Ascending aorta (tissue), 2 donors: ENCODE measurements around the gene PTOV1. TPM values are rescaled to one million over a fixed set of nuclear protein-coding genes. Genes with fewer than 3 reads are reported as not detected.
"Not testable (repeated sequence)": the region's sequence is repeated elsewhere in the genome, so short reads cannot be mapped to it uniquely, and the experiment has no call there.

Experiments
- DNase-seq, 2 donors: peaks; one replicate each; pipeline ENCODE4 v3.0.0-alpha.2; 2019; ENCODE audit warnings: low spot score in 2 of 2
- H3K27ac ChIP-seq, 2 donors: fragments of 200-600 bp; sonication (generic); one replicate each; pipeline ENCODE4 v1.5.1; 2016 to 2017; ENCODE audit warnings: mild to moderate bottlenecking in 1 of 2
- H3K27me3 ChIP-seq: fragments of 200-600 bp; sonication (generic); one replicate; pipeline ENCODE4 v1.5.1; 2017
- H3K36me3 ChIP-seq, 2 donors: fragments of 200-600 bp; sonication (generic); one replicate each; pipeline ENCODE4 v1.5.1; 2016
- H3K4me1 ChIP-seq, 2 donors: fragments of 200-600 bp; sonication (generic); one replicate each; pipeline ENCODE4 v1.5.1; 2016 to 2017; ENCODE audit warnings: mild to moderate bottlenecking in 1 of 2
- H3K4me3 ChIP-seq, 2 donors: fragments of 200-600 bp; sonication (generic); one replicate each; pipeline ENCODE4 v1.5.1; 2016 to 2017; ENCODE audit warnings: mild to moderate bottlenecking in 1 of 2
- H3K9me3 ChIP-seq, 2 donors: fragments of 200-600 bp; sonication (generic); one replicate each; pipeline ENCODE4 v1.5.1; 2016
- CTCF ChIP-seq, 3 experiments: fragments of 200-600 bp in 2 of 3; fragments of 450-650 bp in 1 of 3; sonication (generic) in 2 of 3; IDR thresholded peaks; one replicate each; pipeline ENCODE4 v1.5.1; 2016 to 2019; ENCODE audit warnings: antibody characterized with exemption in 3 of 3, mild to moderate bottlenecking in 1 of 3, moderate library complexity in 1 of 3
- intact Hi-C: fragments of 100-400 bp; cut with DNase I; formaldehyde crosslinking; loops from one replicate; pipeline ENCODE4 v1.15.1; 2023
- total RNA-seq: library from RNA; depleted of rRNA; stranded (reverse); fragments of >200 nt; gene quantifications from one replicate; pipeline ENCODE4 v1.1.0, GENCODE V29; 2016

Gene PTOV1
- total RNA-seq, 1 donor from 2014 or later = 163 TPM

GRCh38 chr19:49814010-49814409, 36.9 kb upstream of the PTOV1 start:
- DNase-seq = no peak
- H3K4me1 ChIP-seq = peaks cover 6 to 26% of the 10 kb centered on the region in 2 donors
- no peaks in the 10 kb centered on the region for H3K27me3 ChIP-seq
- intact Hi-C loops = no loop called here
- H3K36me3 ChIP-seq = no peaks in the 10 kb centered on the region
- no peak for TF ChIP-seq CTCF (IDR thresholded peaks at IDR 0.05)
- peak overlapping the region; percentile 70 to 83 for H3K27ac ChIP-seq
- H3K9me3 ChIP-seq = no peaks in the 10 kb centered on the region
- peak overlapping the region; percentile 55 to 73 for H3K4me3 ChIP-seq

- Histone ChIP-seq H3K27ac (peak overlapping the region; percentile 93 to 97), H3K36me3 (no peaks in the 10 kb centered on the region), H3K27me3 (no peaks in the 10 kb centered on the region), H3K9me3 (no peaks in the 10 kb centered on the region), H3K4me3 (peak overlapping the region; percentile 78 to 85), H3K4me1 (peaks cover 0 to 24% of the 10 kb centered on the region in 2 donors)
- TF ChIP-seq CTCF (IDR thresholded peaks at IDR 0.05) = no peak
- DNase-seq = no peak
- intact Hi-C loops = no loop called here
Measured at GRCh38 chr19:49816590-49816989, 34.4 kb upstream of the PTOV1 start.

- Histone ChIP-seq H3K9me3 (no peaks in the 10 kb centered on the region), H3K27me3 (no peaks in the 10 kb centered on the region), H3K4me1 (peaks cover 0 to 24% of the 10 kb centered on the region in 2 donors), H3K36me3 (peaks cover 0 to 8% of the 10 kb centered on the region in 2 donors), H3K4me3 (peak within 1 kb of the TSS; percentile 78 to 85), H3K27ac (peak within 1 kb of the TSS; percentile 93 to 97)
- intact Hi-C loops = loop anchor here (1.0 to 2.0 kb wide), 3 partner anchors 32 to 141 kb away; partner anchors contain the start of gene PRMT1
- peak; percentile 30 to 92 for DNase-seq
- TF ChIP-seq CTCF (IDR thresholded peaks at IDR 0.05) = peak; percentile 29 to 89 (median 33)
Measured at GRCh38 chr19:49817964-49818648, 32.9 kb upstream of the PTOV1 start, which contains the start of gene MED25. TSS of gene MED25 (plus strand) at chr19:49818289. CDS start at chr19:49818342, 53 bp downstream.

- TF ChIP-seq CTCF (IDR thresholded peaks at IDR 0.05) = no peak
- Histone ChIP-seq H3K4me3 (peak overlapping the region; percentile 78 to 85), H3K4me1 (peaks cover 0 to 21% of the 10 kb centered on the region in 2 donors), H3K36me3 (peaks cover 2 to 14% of the 10 kb centered on the region in 2 donors), H3K27me3 (no peaks in the 10 kb centered on the region), H3K27ac (peak overlapping the region; percentile 93 to 97), H3K9me3 (no peaks in the 10 kb centered on the region)
- DNase-seq = no peak
- intact Hi-C loops = loop anchor here (1.0 to 2.0 kb wide), 2 partner anchors 31 to 142 kb away; partner anchors contain the start of gene PRMT1
Measured at GRCh38 chr19:49818649-49819370, 32.1 kb upstream of the PTOV1 start.

DNA sequence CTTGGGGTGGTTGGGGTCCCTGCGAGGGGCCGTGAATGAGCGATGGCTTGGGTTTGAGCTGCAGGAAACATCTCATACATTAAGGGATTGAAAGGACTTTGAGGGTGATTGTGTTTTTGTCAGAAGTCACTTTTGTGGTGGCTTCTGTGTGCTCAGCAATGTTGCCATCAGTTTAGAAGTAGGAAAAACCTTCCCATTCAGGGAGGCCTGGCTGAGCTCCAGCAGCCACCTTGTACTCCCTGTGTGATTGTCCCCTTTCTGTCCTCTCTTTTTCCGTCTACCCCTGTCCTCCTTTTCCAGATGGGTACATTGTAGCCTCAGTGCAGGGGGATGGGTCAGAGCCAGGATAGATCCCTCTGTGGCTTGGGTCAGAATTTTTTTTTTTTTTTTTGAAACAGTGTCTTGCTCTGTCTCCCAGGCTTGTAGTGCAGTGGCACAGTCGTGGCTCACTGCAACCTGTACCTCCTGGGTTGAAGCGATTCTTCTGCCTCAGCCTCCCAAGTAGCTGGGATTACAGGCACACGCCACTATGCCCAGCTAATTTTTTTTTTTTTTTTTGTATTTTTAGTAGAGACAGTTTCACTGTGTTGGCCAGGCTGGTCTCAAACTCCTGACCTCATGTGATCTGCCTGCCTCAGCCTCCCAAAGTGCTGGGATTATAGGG, 31.4 kb upstream of the PTOV1 start:
- H3K4me3 ChIP-seq = peak overlapping the region; percentile 78 to 85
- H3K27ac ChIP-seq, H3K27me3 ChIP-seq, DNase-seq, H3K9me3 ChIP-seq: not testable (repeated sequence)
- H3K4me1 ChIP-seq = peaks cover 0 to 18% of the 10 kb centered on the region in 2 donors
- intact Hi-C loops = loop anchor here (2.0 kb wide), 1 partner anchor 143 kb away; the partner anchor contains the start of gene PRMT1
- peaks cover 4 to 14% of the 10 kb centered on the region in 2 donors for H3K36me3 ChIP-seq
